GM18907 (cell line): ENCODE measurements around the gene RAB35.
"Not testable (repeated sequence)": the region's sequence is repeated elsewhere in the genome, so short reads cannot be mapped to it uniquely, and the experiment has no call there.

ENCODE experiments used
- ATAC-seq: cut with Tn5 transposase; IDR thresholded peaks from one replicate; pipeline ENCODE4 v1.9.1; 2021; ENCODE audit warnings: mild to moderate bottlenecking, moderate library complexity; ENCODE audit not compliant: unreplicated experiment

RAB35 gene

DNA sequence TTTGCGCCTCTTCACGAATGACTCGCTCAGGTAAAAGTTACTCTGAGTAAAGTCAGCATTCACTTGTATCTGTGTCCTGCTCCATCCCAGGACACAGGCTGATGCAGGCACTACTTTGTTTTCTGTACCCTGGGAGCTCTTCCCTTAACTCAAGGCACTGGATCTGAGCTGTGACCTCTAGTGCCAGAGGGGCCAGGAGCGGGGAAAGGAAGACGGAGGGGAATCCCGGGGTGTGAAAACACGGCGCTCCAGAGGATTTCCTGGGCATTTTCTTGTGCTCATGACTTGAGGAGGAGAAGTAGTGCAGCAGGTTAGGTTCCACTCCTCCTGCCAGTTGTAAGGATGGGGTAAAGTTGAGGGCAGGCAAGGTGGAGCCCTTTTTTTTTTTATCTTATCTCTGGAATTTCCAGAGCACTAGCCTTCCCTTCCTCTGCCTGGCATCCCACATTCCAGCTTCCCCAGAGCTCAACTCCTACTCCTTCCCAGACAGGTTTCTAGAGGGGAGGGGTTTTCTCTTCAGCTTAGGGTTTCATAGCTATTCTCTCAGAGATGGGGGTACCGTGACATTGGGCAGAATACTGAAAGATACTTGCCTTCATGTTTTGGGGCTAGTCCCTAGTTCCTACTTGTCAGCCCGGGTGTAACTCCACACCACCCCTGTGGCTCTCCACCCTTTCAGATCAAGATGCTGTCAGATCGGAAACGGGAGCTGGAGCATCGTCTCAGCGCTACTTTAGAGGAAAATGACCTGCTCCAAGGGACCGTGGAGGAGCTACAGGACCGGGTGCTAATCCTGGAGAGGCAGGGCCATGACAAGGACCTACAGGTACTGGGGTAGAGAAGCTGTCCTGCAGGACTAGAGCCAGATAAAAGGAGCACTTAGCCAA lies 52.3 kb downstream of the RAB35 start:
- no peak for ATAC-seq

DNA sequence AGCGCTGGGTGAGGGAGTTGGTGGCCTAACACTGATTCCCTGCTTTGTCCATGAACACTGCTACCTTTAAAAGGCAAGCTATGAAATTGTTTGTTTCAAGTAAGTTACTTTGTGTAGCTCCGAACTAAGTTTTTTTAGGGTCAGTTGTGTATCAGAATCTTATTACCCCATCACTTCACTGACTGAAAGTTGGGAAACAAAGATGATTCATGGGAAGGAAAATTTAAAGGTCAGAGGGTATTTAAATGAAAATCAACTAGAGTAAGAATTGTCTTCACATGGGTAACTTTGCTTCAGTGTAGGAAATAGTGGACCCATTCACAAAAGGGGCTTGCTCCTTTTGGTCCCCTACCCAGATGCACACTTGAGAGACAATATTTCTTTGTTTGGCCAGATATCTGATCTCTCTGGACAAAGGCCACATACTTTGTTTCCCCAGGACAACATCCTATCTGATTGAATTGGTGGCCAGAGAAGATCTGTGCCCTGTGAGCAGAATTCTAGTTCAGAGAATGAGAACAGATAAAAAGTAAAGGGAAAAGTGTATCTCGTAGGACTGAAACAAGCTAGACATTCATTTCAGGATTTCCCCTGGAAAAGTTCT lies 53.5 kb downstream of the RAB35 start:
- no peak for ATAC-seq

DNA sequence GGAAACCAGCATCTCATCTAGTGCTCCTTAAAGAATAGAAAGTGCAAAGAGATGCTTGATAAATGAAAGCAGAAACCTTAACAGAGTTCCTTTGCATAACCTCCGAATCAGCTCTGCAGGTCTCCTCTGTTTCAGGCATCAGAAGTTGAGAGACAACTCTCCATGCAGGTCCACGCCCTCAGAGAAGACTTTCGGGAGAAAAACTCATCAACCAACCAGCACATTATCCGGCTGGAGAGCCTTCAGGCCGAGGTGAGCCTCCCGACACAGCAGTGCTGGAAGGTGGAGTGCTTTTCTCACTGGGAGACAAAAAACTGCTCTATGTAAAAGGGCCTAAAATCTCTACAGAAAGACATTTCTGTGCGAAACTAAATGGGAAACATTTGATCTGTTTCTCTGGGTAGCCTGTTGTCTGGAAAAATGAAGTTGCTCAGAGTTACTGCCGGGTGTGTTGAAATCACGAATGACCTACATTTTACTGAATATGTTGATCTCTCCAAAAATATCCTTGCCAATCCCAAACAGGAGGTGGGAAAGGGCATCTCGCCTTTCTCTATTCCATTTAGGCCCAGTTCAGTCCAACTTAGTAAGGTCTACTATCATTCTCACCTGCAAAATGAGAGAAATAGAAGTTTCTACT lies 54.9 kb downstream of the RAB35 start:
- ATAC-seq = no peak

DNA sequence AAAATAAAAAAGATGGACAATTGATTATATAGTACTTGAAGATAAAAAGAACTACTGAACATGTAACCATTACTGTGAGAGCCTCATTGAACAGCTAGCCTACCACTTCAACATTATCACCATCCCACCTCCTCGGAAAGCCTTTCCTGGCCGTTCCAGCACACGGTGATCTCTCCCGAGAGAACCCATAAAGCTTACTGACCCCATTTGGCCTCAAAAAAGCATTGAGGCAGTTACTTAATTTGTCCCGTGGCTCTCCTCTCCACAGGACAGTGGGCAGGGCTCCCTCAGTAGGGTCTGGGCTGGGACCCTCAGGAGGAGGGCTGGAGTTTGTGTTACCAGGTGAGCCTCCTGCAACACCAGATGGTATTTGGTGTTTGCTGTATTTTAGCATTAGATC lies 55.8 kb downstream of the RAB35 start:
- ATAC-seq = no peak

DNA sequence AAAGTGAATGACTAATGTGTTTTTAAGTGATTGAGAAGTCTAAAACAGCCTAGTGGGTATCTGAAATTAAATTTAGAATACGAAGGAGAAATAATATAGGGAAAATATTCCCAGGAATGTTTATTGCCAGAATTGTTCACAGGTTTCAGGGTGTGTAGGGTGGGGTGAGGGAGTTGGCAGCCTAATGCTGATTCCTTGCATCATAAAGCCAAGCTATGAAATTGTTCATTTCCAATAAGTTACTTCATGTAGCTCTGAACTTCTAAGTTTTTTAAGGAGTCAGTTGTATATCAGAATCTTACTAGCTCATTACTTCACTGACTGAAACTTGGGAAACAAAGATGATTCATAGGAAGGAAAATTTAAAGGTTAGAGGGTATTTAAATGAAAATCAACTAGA lies 56.4 kb downstream of the RAB35 start:
- no peak for ATAC-seq

DNA sequence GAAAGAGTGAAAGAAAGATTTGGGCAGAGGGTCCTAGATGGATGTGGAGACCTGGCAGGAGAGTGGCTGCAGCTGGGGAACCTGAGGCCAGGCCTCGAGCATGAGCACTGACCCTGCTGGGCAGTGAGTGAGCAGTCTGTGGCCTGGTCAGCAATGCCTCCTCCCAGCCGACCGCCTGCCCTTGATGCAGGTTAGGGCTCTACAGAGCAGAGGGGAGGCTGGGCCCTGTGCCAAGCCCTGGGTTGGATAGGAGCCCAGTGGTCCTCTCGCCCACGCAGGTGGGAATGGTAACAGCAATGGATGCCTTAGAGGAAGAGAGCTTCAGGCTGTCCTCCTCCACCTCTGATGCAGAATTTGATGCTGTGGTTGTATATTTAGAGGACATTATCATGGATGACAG lies 59.8 kb downstream of the RAB35 start:
- no peak for ATAC-seq

DNA sequence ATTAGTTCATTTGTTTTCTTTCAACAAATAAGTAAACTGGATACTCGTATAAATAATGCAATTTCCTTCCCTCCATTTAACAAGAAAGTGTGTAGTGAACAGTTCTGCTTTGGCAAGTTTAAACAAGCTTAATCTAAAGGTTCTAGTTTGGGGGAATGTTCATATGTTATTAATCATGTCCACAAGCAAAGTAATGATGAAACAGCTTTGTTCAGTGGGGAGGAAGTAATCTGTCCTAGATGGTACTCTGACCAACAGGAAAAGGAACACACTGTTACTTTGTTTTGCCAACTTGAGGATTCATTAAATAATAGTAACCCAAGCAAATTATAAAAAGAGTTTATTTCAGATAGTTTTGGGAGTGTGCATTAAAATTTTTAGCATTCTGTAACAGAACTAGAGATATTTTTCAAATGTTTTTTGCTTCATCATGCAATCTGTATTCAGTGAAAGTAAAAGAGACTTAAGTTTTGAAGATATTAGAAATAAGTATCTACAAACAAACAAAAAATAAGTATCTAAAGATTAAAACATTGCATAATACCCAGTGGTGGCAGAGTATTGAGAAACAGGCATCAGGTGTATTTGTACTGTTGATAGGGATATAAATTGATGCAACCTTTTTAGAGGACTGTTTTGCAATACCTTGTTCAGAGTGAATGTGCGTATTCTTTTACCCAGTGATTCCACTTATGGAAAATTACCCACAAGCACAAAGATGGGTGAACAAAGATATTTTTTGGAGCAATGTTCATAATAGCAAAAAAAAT lies 61.1 kb downstream of the RAB35 start:
- no peak for ATAC-seq

DNA sequence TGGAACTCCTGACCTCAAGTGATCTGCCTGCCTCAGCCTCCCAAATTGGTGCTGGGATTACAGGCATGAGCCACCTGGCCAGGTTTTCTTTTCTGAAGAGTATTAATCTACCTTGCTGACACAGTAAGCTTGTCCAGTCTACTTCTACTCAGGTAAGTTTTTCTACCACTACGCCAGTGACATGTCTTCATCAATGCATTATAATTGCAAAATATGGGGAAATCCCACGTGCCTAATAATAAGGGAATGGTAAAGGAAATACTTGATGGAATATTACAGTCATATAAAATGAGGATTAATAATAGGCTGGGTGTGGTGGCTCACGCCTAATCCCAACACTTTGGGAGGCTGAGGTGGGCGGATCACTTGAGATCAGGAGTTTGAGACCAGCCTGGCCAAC lies 62.3 kb downstream of the RAB35 start:
- no peak for ATAC-seq

DNA sequence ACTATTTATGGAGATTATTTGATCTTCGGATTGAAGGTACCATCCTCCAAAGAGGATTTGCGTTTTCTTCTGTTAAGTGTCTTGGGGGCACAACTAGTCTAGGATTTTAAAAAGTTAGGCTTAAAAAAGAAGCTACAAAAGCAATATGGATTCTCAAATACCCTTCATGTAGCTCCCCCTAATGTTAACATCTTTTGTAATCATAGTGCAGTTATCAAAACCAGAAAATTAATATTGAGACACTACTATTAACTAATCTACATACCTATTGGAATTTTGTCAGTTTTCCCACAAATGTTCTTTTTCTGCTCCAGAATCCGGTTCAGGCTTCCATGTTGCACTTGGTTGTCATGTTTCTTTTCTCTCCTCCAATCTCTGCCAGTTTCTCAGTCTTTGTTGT lies 65.0 kb downstream of the RAB35 start:
- no peak for ATAC-seq

DNA sequence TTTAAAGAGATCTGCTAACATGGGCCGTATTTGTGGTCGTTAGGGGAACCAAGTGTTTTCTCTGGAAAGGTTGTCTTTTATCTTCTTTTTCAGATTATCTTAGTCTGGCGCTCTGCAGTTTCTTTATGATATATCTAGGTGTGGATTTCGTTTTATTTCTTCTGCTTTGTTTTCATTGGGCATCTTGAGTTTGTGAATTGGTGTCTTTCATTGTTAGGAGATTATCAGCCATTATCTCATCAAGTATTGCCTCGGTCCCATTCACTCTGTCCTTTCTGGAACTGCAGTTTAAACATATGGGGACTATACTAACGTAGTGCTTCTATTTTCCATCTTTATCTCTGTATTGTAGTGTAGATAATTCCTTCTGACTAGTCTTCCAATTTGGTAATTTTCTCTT lies 67.1 kb downstream of the RAB35 start:
- ATAC-seq = no peak

DNA sequence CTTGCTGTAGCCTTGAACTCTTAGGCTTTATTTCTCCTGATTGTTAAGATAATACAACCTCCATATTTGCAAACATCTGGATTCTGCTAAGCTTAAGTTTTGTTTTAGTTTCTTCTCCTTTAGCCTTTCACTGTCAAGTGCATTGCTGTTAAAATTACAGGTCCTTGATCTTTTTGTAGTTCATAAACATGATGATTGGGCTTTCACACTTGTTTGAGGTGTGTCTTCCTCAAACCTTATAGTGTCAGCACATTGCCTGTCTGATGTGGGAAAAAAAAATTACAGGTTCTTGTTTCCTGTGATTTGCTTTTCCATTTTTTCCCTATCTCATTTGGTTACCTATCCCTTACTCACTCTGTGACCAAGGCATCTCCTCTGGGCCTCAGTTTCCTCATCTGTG lies 68.3 kb downstream of the RAB35 start:
- no peak for ATAC-seq

DNA sequence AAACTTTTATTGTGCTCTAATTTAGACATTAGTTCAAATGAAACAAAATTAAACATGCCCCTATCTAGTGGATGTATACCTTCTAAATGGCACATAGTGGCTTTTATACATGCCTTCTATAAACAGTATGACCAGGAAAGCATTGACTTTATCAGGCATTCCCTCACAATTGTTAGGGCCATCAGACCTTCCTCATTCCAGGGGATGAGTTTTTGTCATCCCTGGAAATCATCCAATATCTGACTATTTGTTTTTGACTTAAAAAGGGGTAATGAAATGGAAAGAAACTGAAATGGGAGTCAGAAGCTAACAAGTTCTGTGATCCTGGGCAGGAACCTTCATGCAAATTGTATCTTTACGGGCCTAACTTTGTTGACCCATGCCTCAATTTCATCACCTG lies 69.5 kb downstream of the RAB35 start:
- no peak for ATAC-seq

DNA sequence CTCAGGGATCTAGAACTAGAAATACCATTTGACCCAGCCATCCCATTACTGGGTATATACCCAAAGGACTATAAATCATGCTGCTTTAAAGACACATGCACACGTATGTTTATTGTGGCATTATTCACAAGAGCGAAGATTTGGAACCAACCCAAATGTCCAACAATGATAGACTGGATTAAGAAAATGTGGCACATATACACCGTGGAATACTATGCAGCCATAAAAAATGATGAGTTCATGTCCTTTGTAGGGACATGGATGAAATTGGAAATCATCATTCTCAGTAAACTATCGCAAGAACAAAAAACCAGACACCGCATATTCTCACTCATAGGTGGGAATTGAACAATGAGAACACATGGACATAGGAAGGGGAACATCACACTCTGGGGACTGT lies 71.2 kb downstream of the RAB35 start:
- not testable (repeated sequence) for ATAC-seq
